ENCODE measurements around the gene CDKL1.

GRCh38 chr14:50364792-50365191, 31.9 kb downstream of the CDKL1 start:
- TF ChIP-seq CTCF (IDR thresholded peaks at IDR 0.05; ENCODE audit: low read depth, low read length) (no peak), POLR2A (IDR thresholded peaks at IDR 0.05; ENCODE audit: extremely low read depth, insufficient read length) (no peak), MYC (IDR thresholded peaks at IDR 0.05; ENCODE audit: low read depth, low read length) (no peak)
- TF ChIP-seq, protein P1, sequence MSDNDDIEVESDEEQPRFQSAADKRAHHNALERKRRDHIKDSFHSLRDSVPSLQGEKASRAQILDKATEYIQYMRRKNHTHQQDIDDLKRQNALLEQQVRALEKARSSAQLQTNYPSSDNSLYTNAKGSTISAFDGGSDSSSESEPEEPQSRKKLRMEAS (IDR thresholded peaks at IDR 0.05; ENCODE audit: low read depth, low read length): no peak

Measured in NB4 (cell line).